SK-N-SH (cell line): ENCODE measurements around the gene GRK2. TPM values are rescaled to one million over a fixed set of nuclear protein-coding genes. Genes with fewer than 3 reads are reported as not detected.

Source experiments
- CTCF ChIA-PET: fragments of 300-600, 350-600 bp; formaldehyde crosslinking; extraction: SDS; loops from one replicate; lab custom pipeline; 2021; lab: Yijun Ruan, JAX
- POLR2A ChIA-PET: fragments of 350-600 bp; sonication (Branson Sonifier 250); formaldehyde crosslinking; extraction: SDS; loops from one replicate; lab custom pipeline; 2020; ENCODE audit warnings: antibody characterized with exemption, inconsistent platforms; lab: Yijun Ruan, JAX
- DNase-seq: peaks from one replicate; pipeline ENCODE4 v3.0.0; 2012
- H2AFZ ChIP-seq: fragments of 200-600 bp; sonication (generic); 2 replicates; pipeline ENCODE4 v1.8.1; 2016; ENCODE audit warnings: antibody characterized with exemption, mild to moderate bottlenecking, low read depth
- H3F3A ChIP-seq: fragments of 200-600 bp; sonication (generic); replicated peaks from 2 replicates; pipeline ENCODE3; 2016; ENCODE audit warnings: antibody characterized with exemption, mild to moderate bottlenecking; ENCODE audit not compliant: insufficient read depth
- H3K27ac ChIP-seq, 2 experiments: fragments of 200-500 bp in 1 of 2; fragments of 200-600 bp in 1 of 2; sonication (Bioruptor generic) in 1 of 2; sonication (generic), shearing (Covaris generic) in 1 of 2; 2 replicates each; pipeline versions ENCODE4 v1.5.1 to v1.6.1; 2014 to 2016; ENCODE audit warnings: low read depth in 2 of 2, inconsistent platforms in 1 of 2, low read length in 1 of 2, mild to moderate bottlenecking in 1 of 2, mixed read lengths in 1 of 2
- H3K27me3 ChIP-seq: fragments of 200-600 bp; sonication (generic), shearing (Covaris generic); 2 replicates; pipeline ENCODE4 v1.6.1; 2016; ENCODE audit warnings: mixed run types; ENCODE audit not compliant: insufficient read depth
- H3K36me3 ChIP-seq, 2 experiments: fragments of 200-500 bp in 1 of 2; fragments of 200-600 bp in 1 of 2; sonication (Bioruptor generic) in 1 of 2; sonication (generic) in 1 of 2; replicated peaks in 1 of 2; 2 replicates each; pipeline versions ENCODE3 to v1.5.1; 2014 to 2016; ENCODE audit warnings: low read length in 1 of 2, mild to moderate bottlenecking in 1 of 2; ENCODE audit not compliant: insufficient read depth in 2 of 2, control insufficient read depth in 1 of 2
- H3K4me1 ChIP-seq, 2 experiments: fragments of 200-500 bp in 1 of 2; fragments of 200-600 bp in 1 of 2; sonication (Bioruptor generic) in 1 of 2; sonication (generic), shearing (Covaris generic) in 1 of 2; 2 replicates each; pipeline versions ENCODE4 v1.5.1 to v1.6.1; 2014 to 2016; ENCODE audit warnings: low read depth in 1 of 2, low read length in 1 of 2, mixed run types in 1 of 2; ENCODE audit not compliant: insufficient read depth in 2 of 2, control insufficient read depth in 1 of 2
- H3K4me2 ChIP-seq: fragments of 200-600 bp; sonication (generic), shearing (Covaris generic); 2 replicates; pipeline ENCODE4 v1.6.1; 2017; ENCODE audit warnings: mixed run types
- H3K4me3 ChIP-seq, 2 experiments: fragments of 200-500 bp in 1 of 2; fragments of 200-600 bp in 1 of 2; sonication (Bioruptor generic) in 1 of 2; sonication (generic), shearing (Covaris generic) in 1 of 2; 2 replicates each; pipeline versions ENCODE4 v1.5.1 to v1.8.1; 2014 to 2016; ENCODE audit warnings: low read depth in 2 of 2, inconsistent platforms in 1 of 2, low read length in 1 of 2, mild to moderate bottlenecking in 1 of 2, mixed read lengths in 1 of 2, moderate library complexity in 1 of 2
- H3K79me2 ChIP-seq: fragments of 200-600 bp; sonication (generic); 2 replicates; pipeline ENCODE4 v1.8.1; 2017; ENCODE audit warnings: mild to moderate bottlenecking; ENCODE audit not compliant: insufficient read depth
- H3K9ac ChIP-seq: fragments of 200-600 bp; sonication (generic); 2 replicates; pipeline ENCODE4 v1.6.1; 2017; ENCODE audit warnings: mixed run types
- H3K9me2 ChIP-seq: fragments of 200-600 bp; sonication (generic); 2 replicates; pipeline ENCODE4 v1.6.1; 2017; ENCODE audit warnings: mixed run types
- H3K9me3 ChIP-seq: fragments of 200-600 bp; sonication (generic); 2 replicates; pipeline ENCODE4 v1.6.1; 2017; ENCODE audit warnings: mixed run types, mild to moderate bottlenecking, moderate library complexity
- H4K20me1 ChIP-seq: fragments of 200-600 bp; sonication (generic); 2 replicates; pipeline ENCODE4 v1.6.1; 2017; ENCODE audit warnings: mild to moderate bottlenecking, mixed run types; ENCODE audit not compliant: insufficient read depth
- CTCF ChIP-seq: fragments of 200-600 bp; sonication (generic); IDR thresholded peaks from 2 replicates; pipeline ENCODE4 v1.6.1; 2017; ENCODE audit warnings: antibody characterized with exemption, mild to moderate bottlenecking, moderate library complexity
- FOXJ3 ChIP-seq: sonication (generic); formaldehyde crosslinking; IDR thresholded peaks from 2 replicates; pipeline ENCODE4 v1.5.1; 2020; ENCODE audit warnings: mild to moderate bottlenecking, missing genetic modification reagents
- IRF3 ChIP-seq: fragments of 150-350 bp; IDR thresholded peaks from 2 replicates; pipeline ENCODE4 v1.6.1; 2016; ENCODE audit warnings: mild to moderate bottlenecking, low read depth, low read length
- JUND ChIP-seq: IDR thresholded peaks from 2 replicates; pipeline ENCODE4 v1.4.0; 2012
- PBX3 ChIP-seq: IDR thresholded peaks from 2 replicates; pipeline ENCODE4; 2012
- RAD21 ChIP-seq: IDR thresholded peaks from 2 replicates; pipeline ENCODE4 v1.6.1; 2012; ENCODE audit warnings: mild to moderate bottlenecking, low read length
- RXRA ChIP-seq: IDR thresholded peaks from 2 replicates; pipeline ENCODE4 v1.4.0; 2012; ENCODE audit warnings: low read depth, mild to moderate bottlenecking, borderline replicate concordance
- USF2 ChIP-seq: fragments of 150-350 bp; IDR thresholded peaks from 2 replicates; pipeline ENCODE4 v1.6.1; 2017; ENCODE audit warnings: antibody characterized with exemption, low read length, low read depth, borderline replicate concordance
- WGBS: methylation state at CpG from one replicate; pipeline ENCODE4 v1.1.6; 2017; ENCODE audit warnings: low lambda C conversion rate; 5-methylcytosine and 5-hydroxymethylcytosine counted together
- polyA plus RNA-seq, 3 experiments: library from polyadenylated mRNA; depleted of rRNA; stranded (reverse); fragments of >200 nt; gene quantifications; 2 replicates each; pipeline ENCODE4 v1.2.3, GENCODE V29; 2012

The GRK2 gene
- polyA plus RNA-seq, 1 of the 3 experiments (the other 2 are of a cell fraction): 48.5 TPM

GRCh38 chr11:67295846-67296245 is 29.6 kb downstream of the GRK2 start:
- no peaks in the 10 kb centered on the region for H3K9me2 ChIP-seq

More at GRCh38 chr11:67295846-67296245, 29.6 kb downstream of the GRK2 start:
- no peak for DNase-seq
- Histone ChIP-seq H3K4me2 (no peak overlapping the region), H3K36me3 (peaks cover 47 to 58% of the 10 kb centered on the region in 2 experiments), H3K9me3 (peaks cover 15% of the 10 kb centered on the region; the same call in 1 of the 2 replicates), H3K79me2 (peaks cover 73% of the 10 kb centered on the region), H3K4me1 (peaks cover 3% of the 10 kb centered on the region in 2 experiments; a peak in 1 of 4 replicates), H3K27me3 (no peaks in the 10 kb centered on the region), H2AFZ (no peak overlapping the region), H4K20me1 (no peaks in the 10 kb centered on the region), H3K9ac (no peak overlapping the region), H3K27ac (no peak overlapping the region), H3F3A (peaks cover 17% of the 10 kb centered on the region), H3K4me3 (no peak overlapping the region)
- CTCF ChIA-PET: interaction anchor here (0.8 to 1.8 kb wide), 4 partner anchors 22 to 87 kb away, joined by 3 to 7 read pairs (median 4); no protein-coding TSS in a partner anchor
- TF ChIP-seq RAD21 (no peak), USF2 (no peak), CTCF (no peak), FOXJ3 (CRISPR knock-in tag) (no peak), RXRA (no peak), IRF3 (no peak), JUND (no peak), PBX3 (no peak)
- POLR2A ChIA-PET: no interaction called here
- WGBS: 96% methylated on average over 1 of the region's 1 CpG
